ENCODE data around the gene KCTD3. TPM values are rescaled to one million over a fixed set of nuclear protein-coding genes. Genes with fewer than 3 reads are reported as not detected.

KCTD3 gene
- total and polyA plus RNA-seq, 9 donors = 36.3 to 47.0 (median 39.8) TPM

DNA sequence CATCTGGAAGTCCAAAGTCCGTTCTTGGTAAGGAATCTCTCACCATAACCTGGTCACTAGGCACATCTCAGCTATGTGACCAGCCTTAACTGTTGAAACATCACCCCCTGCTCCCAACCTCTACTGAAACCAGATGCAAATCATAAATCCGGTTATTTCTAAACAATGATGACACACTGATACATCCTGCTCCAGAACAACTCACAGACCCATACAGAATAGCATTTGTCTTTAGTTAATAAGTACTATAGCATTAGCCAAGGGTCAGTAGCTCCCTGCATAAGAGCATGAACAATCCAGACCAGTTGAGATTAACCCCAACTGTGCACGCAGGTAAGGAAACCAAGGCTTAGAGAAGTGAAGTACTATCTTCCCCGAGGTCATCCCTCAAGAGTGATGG, 38.0 kb upstream of the KCTD3 start:
- no peak for DNase-seq
- WGBS (ENCODE audit: insufficient coverage) = 52% methylated on average over 2 of the region's 4 CpGs
- H3K36me3 ChIP-seq (ENCODE audit: control insufficient read depth, insufficient read depth, low read length) = no peaks in the 10 kb centered on the region
- H3K4me3 ChIP-seq (ENCODE audit: low read length) = no peak overlapping the region
- no peaks in the 10 kb centered on the region for H3K9me3 ChIP-seq (replicated peaks; ENCODE audit: control insufficient read depth, low read depth, low read length)
- no peaks in the 10 kb centered on the region for H3K4me1 ChIP-seq (ENCODE audit: control insufficient read depth, insufficient read depth, low read length)
- H3K27ac ChIP-seq (ENCODE audit: low read length) = no peak overlapping the region
- no peaks in the 10 kb centered on the region for H3K27me3 ChIP-seq (ENCODE audit: control insufficient read depth, insufficient read depth, low read length)

DNA sequence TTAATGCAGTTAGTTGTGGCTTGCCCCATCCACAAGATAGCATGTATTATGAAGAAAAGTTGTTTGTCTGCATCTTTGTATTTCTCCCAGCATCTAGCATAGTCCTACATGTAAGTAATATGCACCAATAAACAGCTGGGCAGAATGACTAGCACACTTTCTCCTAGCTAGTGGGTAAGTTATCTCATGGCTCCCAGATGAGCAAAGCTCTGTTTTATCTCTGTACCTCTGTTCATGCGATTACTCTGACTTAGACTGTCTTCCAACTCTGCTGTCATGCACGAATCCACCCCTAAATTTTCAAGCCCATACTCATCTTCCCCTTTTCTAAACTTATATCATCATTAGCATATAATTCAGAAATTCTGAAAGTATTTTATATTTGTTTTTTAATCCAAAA, 37.5 kb upstream of the KCTD3 start:
- 100% methylated on average over 1 of the region's 2 CpGs for WGBS (ENCODE audit: insufficient coverage)
- no peaks in the 10 kb centered on the region for H3K27me3 ChIP-seq (ENCODE audit: control insufficient read depth, insufficient read depth, low read length)
- no peaks in the 10 kb centered on the region for H3K4me1 ChIP-seq (ENCODE audit: control insufficient read depth, insufficient read depth, low read length)
- H3K27ac ChIP-seq (ENCODE audit: low read length) = no peak overlapping the region
- no peaks in the 10 kb centered on the region for H3K36me3 ChIP-seq (ENCODE audit: control insufficient read depth, insufficient read depth, low read length)
- H3K4me3 ChIP-seq (ENCODE audit: low read length) = no peak overlapping the region
- no peak for DNase-seq
- no peaks in the 10 kb centered on the region for H3K9me3 ChIP-seq (replicated peaks; ENCODE audit: control insufficient read depth, low read depth, low read length)

GRCh38 chr1:215530401-215530984, 36.6 kb upstream of the KCTD3 start:
- no peaks in the 10 kb centered on the region for H3K36me3 ChIP-seq (ENCODE audit: control insufficient read depth, insufficient read depth, low read length)
- no CpG with 5 or more reads among the region's 5 CpGs for WGBS (ENCODE audit: insufficient coverage)
- no peaks in the 10 kb centered on the region for H3K27me3 ChIP-seq (ENCODE audit: control insufficient read depth, insufficient read depth, low read length)
- H3K9me3 ChIP-seq (replicated peaks; ENCODE audit: control insufficient read depth, low read depth, low read length) = no peaks in the 10 kb centered on the region
- no peak overlapping the region for H3K4me3 ChIP-seq (ENCODE audit: low read length)
- no peak overlapping the region for H3K27ac ChIP-seq (ENCODE audit: low read length)
- no peaks in the 10 kb centered on the region for H3K4me1 ChIP-seq (ENCODE audit: control insufficient read depth, insufficient read depth, low read length)
- DNase-seq = no peak

DNA sequence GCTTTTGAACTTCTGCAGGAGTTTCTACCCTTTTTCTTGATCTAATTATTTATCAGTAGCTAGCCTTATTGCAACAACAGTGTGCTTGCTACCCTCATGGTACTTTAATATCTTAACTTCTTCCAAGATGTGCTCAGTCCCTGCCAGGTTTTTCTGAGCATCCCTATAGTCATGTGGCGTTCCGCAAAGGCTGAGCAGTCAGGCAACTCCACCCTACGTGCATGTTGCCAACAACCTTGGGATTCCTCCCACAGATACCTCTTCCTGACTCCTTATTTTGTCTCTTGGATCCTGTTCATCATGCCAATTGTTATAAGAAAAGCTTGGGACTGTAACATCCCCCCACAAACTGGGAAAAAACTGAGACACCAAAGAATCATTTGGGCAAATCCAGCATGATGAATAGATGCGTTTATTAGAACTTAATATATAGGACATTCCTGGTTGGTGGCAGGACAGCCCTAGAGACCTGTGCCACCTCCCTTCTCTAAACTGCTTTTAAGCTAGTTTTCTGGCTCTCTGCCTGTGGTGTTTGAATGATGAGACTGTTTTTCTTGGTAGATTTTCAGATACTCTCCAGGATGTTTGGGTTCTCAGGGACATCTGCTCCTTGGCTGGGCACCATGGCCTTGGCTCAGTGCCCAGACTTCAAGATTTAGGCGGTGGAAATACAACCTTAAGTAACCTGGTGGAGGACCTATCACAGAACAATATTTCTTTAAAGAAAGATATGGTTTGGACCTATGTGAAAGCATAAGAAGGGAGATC, 27.1 kb upstream of the KCTD3 start:
- WGBS (ENCODE audit: insufficient coverage) = 69% methylated on average over 3 of the region's 5 CpGs
- H3K36me3 ChIP-seq (ENCODE audit: control insufficient read depth, insufficient read depth, low read length) = no peaks in the 10 kb centered on the region
- no peak overlapping the region for H3K4me3 ChIP-seq (ENCODE audit: low read length)
- H3K9me3 ChIP-seq (replicated peaks; ENCODE audit: control insufficient read depth, low read depth, low read length) = peaks cover 7% of the 10 kb centered on the region
- no peaks in the 10 kb centered on the region for H3K27me3 ChIP-seq (ENCODE audit: control insufficient read depth, insufficient read depth, low read length)
- no peak overlapping the region for H3K27ac ChIP-seq (ENCODE audit: low read length)
- DNase-seq = no peak
- no peaks in the 10 kb centered on the region for H3K4me1 ChIP-seq (ENCODE audit: control insufficient read depth, insufficient read depth, low read length)

GRCh38 chr1:215542301-215542700, 24.8 kb upstream of the KCTD3 start:
- H3K4me3 ChIP-seq (ENCODE audit: low read length) = no peak overlapping the region
- no peaks in the 10 kb centered on the region for H3K27me3 ChIP-seq (ENCODE audit: control insufficient read depth, insufficient read depth, low read length)
- DNase-seq = no peak
- H3K36me3 ChIP-seq (ENCODE audit: control insufficient read depth, insufficient read depth, low read length) = no peaks in the 10 kb centered on the region
- H3K27ac ChIP-seq (ENCODE audit: low read length) = no peak overlapping the region
- peaks cover 5% of the 10 kb centered on the region for H3K9me3 ChIP-seq (replicated peaks; ENCODE audit: control insufficient read depth, low read depth, low read length)
- no peaks in the 10 kb centered on the region for H3K4me1 ChIP-seq (ENCODE audit: control insufficient read depth, insufficient read depth, low read length)
- no CpG with 5 or more reads among the region's 1 CpG for WGBS (ENCODE audit: insufficient coverage)

GRCh38 chr1:215543191-215543606, 23.9 kb upstream of the KCTD3 start:
- Histone ChIP-seq H3K9me3 (replicated peaks; ENCODE audit: control insufficient read depth, low read depth, low read length) (peaks cover 5% of the 10 kb centered on the region), H3K4me1 (ENCODE audit: control insufficient read depth, insufficient read depth, low read length) (no peaks in the 10 kb centered on the region), H3K27me3 (ENCODE audit: control insufficient read depth, insufficient read depth, low read length) (no peaks in the 10 kb centered on the region), H3K4me3 (ENCODE audit: low read length) (no peak overlapping the region), H3K36me3 (ENCODE audit: control insufficient read depth, insufficient read depth, low read length) (no peaks in the 10 kb centered on the region), H3K27ac (ENCODE audit: low read length) (no peak overlapping the region)
- no CpG with 5 or more reads among the region's 2 CpGs for WGBS (ENCODE audit: insufficient coverage)
- no peak for DNase-seq

DNA sequence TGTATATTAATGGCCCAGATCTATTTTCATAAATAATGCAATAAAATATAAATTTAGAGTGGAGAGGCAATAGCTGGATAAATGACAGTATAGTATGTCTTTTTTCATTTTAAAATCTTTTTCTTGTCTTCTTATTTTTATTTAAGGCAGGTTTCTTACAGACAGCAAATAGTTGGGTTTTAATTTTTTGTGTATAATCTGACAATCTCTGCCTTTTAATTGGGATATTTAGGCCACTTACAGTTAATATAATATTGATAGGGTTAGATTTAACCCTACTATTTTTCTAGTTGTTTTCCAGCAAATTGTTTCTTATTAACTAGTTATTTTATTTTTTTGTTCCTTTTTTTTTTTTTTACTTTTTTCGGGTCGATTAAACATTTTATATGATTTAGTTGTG, 23.3 kb upstream of the KCTD3 start:
- no peaks in the 10 kb centered on the region for H3K4me1 ChIP-seq (ENCODE audit: control insufficient read depth, insufficient read depth, low read length)
- no peaks in the 10 kb centered on the region for H3K27me3 ChIP-seq (ENCODE audit: control insufficient read depth, insufficient read depth, low read length)
- WGBS (ENCODE audit: insufficient coverage) = no CpG with 5 or more reads among the region's 2 CpGs
- H3K36me3 ChIP-seq (ENCODE audit: control insufficient read depth, insufficient read depth, low read length) = no peaks in the 10 kb centered on the region
- no peak for DNase-seq
- H3K4me3 ChIP-seq (ENCODE audit: low read length) = no peak overlapping the region
- H3K9me3 ChIP-seq (replicated peaks; ENCODE audit: control insufficient read depth, low read depth, low read length) = peaks cover 5% of the 10 kb centered on the region
- no peak overlapping the region for H3K27ac ChIP-seq (ENCODE audit: low read length)

DNA sequence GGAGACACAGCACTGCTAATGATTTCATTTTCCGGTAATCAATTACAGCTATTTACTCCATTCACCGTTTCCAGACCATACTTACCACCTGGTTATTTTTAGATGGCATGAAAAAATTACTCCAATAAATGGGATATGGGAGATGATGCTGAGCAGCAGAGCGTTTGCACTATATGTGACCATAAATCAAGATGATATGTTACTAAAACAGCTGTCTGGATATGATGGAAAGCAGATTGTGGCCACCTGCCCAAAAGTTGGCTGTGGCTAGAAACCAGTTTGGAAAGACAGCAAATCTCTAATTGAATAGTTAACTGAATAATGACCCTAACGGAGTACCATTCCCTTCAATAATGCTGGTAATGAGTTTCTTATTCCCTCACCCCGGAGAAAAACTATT, 22.5 kb upstream of the KCTD3 start:
- Histone ChIP-seq H3K36me3 (ENCODE audit: control insufficient read depth, insufficient read depth, low read length) (no peaks in the 10 kb centered on the region), H3K4me3 (ENCODE audit: low read length) (no peak overlapping the region), H3K9me3 (replicated peaks; ENCODE audit: control insufficient read depth, low read depth, low read length) (peaks cover 5% of the 10 kb centered on the region), H3K4me1 (ENCODE audit: control insufficient read depth, insufficient read depth, low read length) (no peaks in the 10 kb centered on the region), H3K27ac (ENCODE audit: low read length) (no peak overlapping the region), H3K27me3 (ENCODE audit: control insufficient read depth, insufficient read depth, low read length) (no peaks in the 10 kb centered on the region)
- DNase-seq = no peak
- WGBS (ENCODE audit: insufficient coverage) = no CpG with 5 or more reads among the region's 5 CpGs

- Histone ChIP-seq H3K36me3 (ENCODE audit: control insufficient read depth, insufficient read depth, low read length) (no peaks in the 10 kb centered on the region), H3K27ac (ENCODE audit: low read length) (no peak overlapping the region), H3K27me3 (ENCODE audit: control insufficient read depth, insufficient read depth, low read length) (no peaks in the 10 kb centered on the region), H3K4me1 (ENCODE audit: control insufficient read depth, insufficient read depth, low read length) (no peaks in the 10 kb centered on the region), H3K9me3 (replicated peaks; ENCODE audit: control insufficient read depth, low read depth, low read length) (peaks cover 5% of the 10 kb centered on the region), H3K4me3 (ENCODE audit: low read length) (no peak overlapping the region)
- DNase-seq = no peak
These were observed 22.0 kb upstream of the KCTD3 start for GRCh38 chr1:215545096-215545495.

- WGBS (ENCODE audit: insufficient coverage) = no CpG with 5 or more reads among the region's 1 CpG
- Histone ChIP-seq H3K27ac (ENCODE audit: low read length) (no peak overlapping the region), H3K27me3 (ENCODE audit: control insufficient read depth, insufficient read depth, low read length) (no peaks in the 10 kb centered on the region), H3K36me3 (ENCODE audit: control insufficient read depth, insufficient read depth, low read length) (no peaks in the 10 kb centered on the region), H3K9me3 (replicated peaks; ENCODE audit: control insufficient read depth, low read depth, low read length) (peaks cover 5% of the 10 kb centered on the region), H3K4me1 (ENCODE audit: control insufficient read depth, insufficient read depth, low read length) (no peaks in the 10 kb centered on the region), H3K4me3 (ENCODE audit: low read length) (no peak overlapping the region)
- no peak for DNase-seq
These were observed 20.1 kb upstream of the KCTD3 start for GRCh38 chr1:215547011-215547410.
